ENCODE measurements around the gene ERN1. TPM values are rescaled to one million over a fixed set of nuclear protein-coding genes. Genes with fewer than 3 reads are reported as not detected.
A peak's percentile ranks its signal among the peaks of the same experiment; 100 is the strongest.

Gene ERN1
- total and polyA plus RNA-seq, 2 donors (not counting 3 experiments of a cell fraction or from before 2014, with no cell fraction given): 9.1 to 21.5 TPM

DNA sequence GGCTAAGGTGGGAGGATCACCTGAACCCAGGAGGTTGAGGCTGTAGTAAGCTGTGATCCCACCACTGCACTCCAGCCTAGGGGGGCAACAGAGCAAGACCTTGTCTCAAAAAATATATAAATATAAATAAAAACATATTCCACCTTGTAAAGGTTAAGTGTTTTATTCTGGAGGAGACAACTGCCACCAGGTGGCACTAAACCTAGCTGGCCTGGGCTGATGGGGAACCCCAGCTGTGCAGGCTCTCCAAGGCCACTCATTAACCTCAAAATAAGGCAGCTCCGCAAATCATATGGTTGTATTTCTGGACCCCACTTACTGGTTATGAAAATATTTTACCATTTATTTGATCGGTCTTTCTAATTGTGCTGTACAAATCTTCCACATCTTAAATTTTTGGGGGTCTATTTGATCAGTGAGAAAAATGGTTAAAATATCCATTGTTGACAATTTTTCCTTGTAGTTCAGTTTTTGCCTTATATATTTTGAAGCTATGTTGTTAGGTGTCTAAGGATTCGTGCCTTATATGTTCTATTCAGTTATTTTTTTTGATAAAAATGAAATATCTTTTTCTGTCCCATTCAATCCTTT lies 101.0 kb downstream of the ERN1 start:
- dilution Hi-C loops (cut with MboI; ENCODE audit: extremely low pct_ligation_motif_present, low sequenced_read_pairs) (loop anchor here (25.0 kb wide), 1 partner anchor 108 kb away; the partner anchor contains the start of gene ERN1), intact Hi-C loops (cut with micrococcal nuclease) (loop anchor here (1.0 kb wide), 4 partner anchors 32 to 253 kb away; no protein-coding TSS in a partner anchor)
- DNase-seq (ENCODE audit: low read depth, low spot score) (peak; percentile 67), FAIRE-seq (peak; percentile 70)
- POLR2A ChIA-PET: interaction anchor here (0.9 to 1.5 kb wide), 6 partner anchors 8 to 105 kb away, joined by 3 to 12 read pairs (median 4); partner anchors contain the start of genes ERN1 and ICAM2
- peaks cover 20% of the 10 kb centered on the region for H3K4me1 ChIP-seq (ENCODE audit: control insufficient read depth, extremely low read depth, insufficient read depth, low read length)
- no peak overlapping the region for H3K27ac ChIP-seq (ENCODE audit: insufficient read depth, low read depth, low read length)
- H3K9ac ChIP-seq (replicated peaks; ENCODE audit: extremely low read depth, insufficient read depth, low read length): no peak overlapping the region
- no peak overlapping the region for H3K4me3 ChIP-seq (replicated peaks in 1 of 3; ENCODE audit: insufficient read depth in 1 of 3, low read depth in 1 of 3, low read length in 3 of 3)
- BruUV-seq (replicated peaks): no TSS peak
- no peaks in the 10 kb centered on the region for H3K9me3 ChIP-seq (replicated peaks; ENCODE audit: control insufficient read depth, insufficient read depth, low read length)
- H4K20me1 ChIP-seq (replicated peaks; ENCODE audit: control insufficient read depth, extremely low read depth, insufficient read depth, low read length): no peaks in the 10 kb centered on the region
- no peaks in the 10 kb centered on the region for H3K9me1 ChIP-seq (replicated peaks; ENCODE audit: control insufficient read depth, extremely low read depth, insufficient read depth, low read length)
- no peaks in the 10 kb centered on the region for H3K27me3 ChIP-seq (ENCODE audit: control insufficient read depth in 2 of 2, insufficient read depth in 2 of 2, low read length in 2 of 2)
- no peaks in the 10 kb centered on the region for H3K79me2 ChIP-seq (ENCODE audit: control insufficient read depth, insufficient read depth, low read length)
- no peak overlapping the region for H3K4me2 ChIP-seq (ENCODE audit: insufficient read depth, low read length)
- H2AFZ ChIP-seq (ENCODE audit: low read depth, low read length): no peak overlapping the region
- no peaks in the 10 kb centered on the region for H3K36me3 ChIP-seq (ENCODE audit: control insufficient read depth in 2 of 2, extremely low read depth in 1 of 2, insufficient read depth in 2 of 2, low read length in 2 of 2)
- CTCF ChIA-PET: interaction anchor here (0.5 to 15.1 kb wide), 44 partner anchors 9 to 391 kb away, joined by 3 to 802 read pairs (median 7); partner anchors contain the start of genes CSHL1, ERN1, GH1 and ICAM2
- TF ChIP-seq CTCF (IDR thresholded peaks at IDR 0.05; ENCODE audit: extremely low read depth in 1 of 2, insufficient read depth in 1 of 2, low read depth in 1 of 2, low read length in 2 of 2): peak; percentile 72 to 73
- TF ChIP-seq FOS (IDR thresholded peaks at IDR 0.05; ENCODE audit: borderline replicate concordance, insufficient read depth, low read length): no peak
- TF ChIP-seq POLR2AphosphoS5 (IDR thresholded peaks at IDR 0.05; ENCODE audit: insufficient read depth, low read depth, low read length): no peak
- no peak for TF ChIP-seq EZH2 (IDR thresholded peaks at IDR 0.05; ENCODE audit: borderline replicate concordance, low read depth, low read length, severe bottlenecking)
- TF ChIP-seq GATA2 (IDR thresholded peaks at IDR 0.05; ENCODE audit: insufficient read depth, insufficient read length, low read depth, low read length): no peak
